H9 (cell line): ENCODE data around the gene METTL1. TPM values are rescaled to one million over a fixed set of nuclear protein-coding genes. Genes with fewer than 3 reads are reported as not detected.
A peak's percentile ranks its signal among the peaks of the same experiment; 100 is the strongest.

Source experiments
- DNase-seq: peaks from one replicate; pipeline ENCODE4 v3.0.0-alpha.2; 2017
- H2AFZ ChIP-seq: one replicate; pipeline ENCODE4 v1.6.1; 2013; ENCODE audit warnings: mild to moderate bottlenecking, low read length, control low read depth, moderate library complexity
- H2AK5ac ChIP-seq: 2 replicates; pipeline ENCODE4 v1.6.1; 2013; ENCODE audit warnings: low read length, control low read depth, mixed read lengths; ENCODE audit not compliant: insufficient read length
- H2BK120ac ChIP-seq: one replicate; pipeline ENCODE4 v1.6.1; 2013; ENCODE audit warnings: low read depth, mild to moderate bottlenecking, low read length, control low read depth, inconsistent platforms; ENCODE audit not compliant: poor library complexity, severe bottlenecking
- H2BK12ac ChIP-seq: 2 replicates; pipeline ENCODE4 v1.6.1; 2013; ENCODE audit warnings: low read length, control low read depth, mixed read lengths, low read depth; ENCODE audit not compliant: insufficient read length
- H2BK15ac ChIP-seq: 2 replicates; pipeline ENCODE4 v1.6.1; 2013; ENCODE audit warnings: low read depth, low read length, control low read depth
- H2BK20ac ChIP-seq: one replicate; pipeline ENCODE4 v1.6.1; 2013; ENCODE audit warnings: low read depth, mild to moderate bottlenecking, low read length, control low read depth, inconsistent platforms; ENCODE audit not compliant: poor library complexity, severe bottlenecking
- H2BK5ac ChIP-seq: 2 replicates; pipeline ENCODE4 v1.6.1; 2013; ENCODE audit warnings: low read length, control low read depth, mixed read lengths; ENCODE audit not compliant: insufficient read length
- H3K14ac ChIP-seq: 2 replicates; pipeline ENCODE4 v1.6.1; 2013; ENCODE audit warnings: low read length, control low read depth; ENCODE audit not compliant: insufficient read depth
- H3K18ac ChIP-seq: 2 replicates; pipeline ENCODE4 v1.6.1; 2013; ENCODE audit warnings: low read depth, mild to moderate bottlenecking, mixed read lengths, low read length, control low read depth; ENCODE audit not compliant: insufficient read length
- H3K23ac ChIP-seq: 2 replicates; pipeline ENCODE4 v1.6.1; 2013; ENCODE audit warnings: low read length, control low read depth, mixed read lengths, low read depth; ENCODE audit not compliant: insufficient read length
- H3K23me2 ChIP-seq: 2 replicates; pipeline ENCODE4 v1.6.1; 2013; ENCODE audit warnings: low read depth, mild to moderate bottlenecking, mixed read lengths, low read length, control low read depth; ENCODE audit not compliant: insufficient read length, poor library complexity, severe bottlenecking
- H3K27ac ChIP-seq: 2 replicates; pipeline ENCODE4 v1.5.1; 2013; ENCODE audit warnings: low read length, control low read depth, mixed read lengths, low read depth; ENCODE audit not compliant: insufficient read length
- H3K27me3 ChIP-seq: 2 replicates; pipeline ENCODE4 v1.6.1; 2013; ENCODE audit warnings: low read length, control low read depth, inconsistent platforms; ENCODE audit not compliant: insufficient read depth
- H3K4ac ChIP-seq: 2 replicates; pipeline ENCODE4 v1.6.1; 2013; ENCODE audit warnings: low read depth, mild to moderate bottlenecking, control low read depth, inconsistent platforms, low read length, moderate library complexity
- H3K4me1 ChIP-seq: 2 replicates; pipeline ENCODE4 v1.6.1; 2013; ENCODE audit warnings: low read length, control low read depth, inconsistent platforms; ENCODE audit not compliant: insufficient read depth
- H3K4me2 ChIP-seq: 2 replicates; pipeline ENCODE4 v1.6.1; 2013; ENCODE audit warnings: low read length, control low read depth, mixed read lengths; ENCODE audit not compliant: insufficient read length, insufficient read depth
- H3K56ac ChIP-seq: 2 replicates; pipeline ENCODE4 v1.6.1; 2013; ENCODE audit warnings: low read depth, mild to moderate bottlenecking, mixed read lengths, low read length, control low read depth; ENCODE audit not compliant: insufficient read length
- H3K79me1 ChIP-seq: 2 replicates; pipeline ENCODE4 v1.6.1; 2013; ENCODE audit warnings: low read depth, mild to moderate bottlenecking, moderate library complexity, low read length, control low read depth, inconsistent platforms; ENCODE audit not compliant: insufficient read depth, poor library complexity, severe bottlenecking
- H3K79me2 ChIP-seq: 2 replicates; pipeline ENCODE4 v1.6.1; 2013; ENCODE audit warnings: low read length, control low read depth, inconsistent platforms; ENCODE audit not compliant: insufficient read depth
- H3K9ac ChIP-seq: 2 replicates; pipeline ENCODE4 v1.6.1; 2013; ENCODE audit warnings: low read length, control low read depth, mixed read lengths; ENCODE audit not compliant: insufficient read length; ENCODE audit errors: extremely low read depth
- H3K9me3 ChIP-seq: one replicate; pipeline ENCODE4 v1.6.1; 2013; ENCODE audit warnings: low read depth, low read length, inconsistent platforms; ENCODE audit not compliant: control insufficient read depth
- H3T11ph ChIP-seq: one replicate; pipeline ENCODE4 v1.6.1; 2013; ENCODE audit warnings: mild to moderate bottlenecking, low read length, control low read depth, inconsistent platforms
- H4K20me1 ChIP-seq: one replicate; pipeline ENCODE4 v1.6.1; 2013; ENCODE audit not compliant: control insufficient read depth, insufficient read length, insufficient read depth
- H4K5ac ChIP-seq: 2 replicates; pipeline ENCODE4 v1.6.1; 2013; ENCODE audit warnings: low read depth, mild to moderate bottlenecking, mixed read lengths, low read length, control low read depth; ENCODE audit not compliant: insufficient read length
- H4K8ac ChIP-seq: replicated peaks from 2 replicates; pipeline ENCODE4 v1.6.1; 2013; ENCODE audit warnings: low read length, control low read depth, mixed read lengths, low read depth; ENCODE audit not compliant: insufficient read length
- H4K91ac ChIP-seq: 2 replicates; pipeline ENCODE4 v1.6.1; 2013; ENCODE audit warnings: low read depth, mild to moderate bottlenecking, moderate library complexity, mixed read lengths, low read length, control low read depth; ENCODE audit not compliant: insufficient read length
- H3K27ac Mint-ChIP-seq, 3 experiments: 2 replicates in 2 of 3; 3 replicates in 1 of 3; pipeline ENCODE4 v1.8.0; 2020 to 2021; ENCODE audit warnings: mixed read lengths in 3 of 3, mild to moderate bottlenecking in 1 of 3, moderate library complexity in 1 of 3
- H3K27me3 Mint-ChIP-seq: 2 replicates; pipeline ENCODE4 v1.8.0; 2021; ENCODE audit warnings: low read depth, mild to moderate bottlenecking, moderate library complexity, mixed read lengths
- H3K36me3 Mint-ChIP-seq, 3 experiments: 2 replicates in 2 of 3; 3 replicates in 1 of 3; pipeline ENCODE4 v1.8.0; 2020 to 2021; ENCODE audit warnings: low read depth in 3 of 3, mixed read lengths in 3 of 3; ENCODE audit not compliant: insufficient read depth in 1 of 3
- H3K4me1 Mint-ChIP-seq, 2 experiments: 2 replicates each; pipeline ENCODE4 v1.8.0; 2020; ENCODE audit warnings: mixed read lengths in 2 of 2
- H3K4me3 Mint-ChIP-seq, 2 experiments: 2 replicates in 1 of 2; 3 replicates in 1 of 2; pipeline ENCODE4 v1.8.0; 2020 to 2021; ENCODE audit warnings: mild to moderate bottlenecking in 2 of 2, mixed read lengths in 2 of 2, moderate library complexity in 1 of 2
- H3K9me3 Mint-ChIP-seq, 2 experiments: 2 replicates in 1 of 2; 3 replicates in 1 of 2; pipeline ENCODE4 v1.8.0; 2020; ENCODE audit warnings: mild to moderate bottlenecking in 2 of 2, mixed read lengths in 2 of 2, moderate library complexity in 1 of 2
- CTCF ChIP-seq: fragments of 200-600 bp; sonication (generic); conservative IDR thresholded peaks from 3 replicates; pipeline ENCODE4 v1.8.0; 2021; ENCODE audit warnings: antibody characterized with exemption, mild to moderate bottlenecking
- WGBS: extraction: QIAGEN DNeasy Blood & Tissue Kit; methylation state at CpG from one replicate; pipeline ENCODE4 v1.1.7; 2013; ENCODE audit warnings: missing lambda C conversion rate, low lambda C conversion rate, mixed read lengths; ENCODE audit not compliant: insufficient read length; ENCODE audit errors: extremely low coverage; 5-methylcytosine and 5-hydroxymethylcytosine counted together
- total RNA-seq: library from RNA; stranded (reverse); gene quantifications from 2 replicates; pipeline ENCODE4 v1.2.1, GENCODE V29; 2021

METTL1 gene
- total RNA-seq, 1 experiment from 2014 or later, result 58.4 TPM

GRCh38 chr12:57726884-57727757 is 44.8 kb downstream of the METTL1 start:
- H3K27me3 Mint-ChIP-seq, result peaks cover 88% of the 10 kb centered on the region
- no peak overlapping the region for H2AFZ ChIP-seq

More at GRCh38 chr12:57726884-57727757, 44.8 kb downstream of the METTL1 start:
- Histone ChIP-seq H4K20me1 (no peaks in the 10 kb centered on the region), H3K23me2 (peaks cover 14% of the 10 kb centered on the region), H3K9me3 (no peaks in the 10 kb centered on the region), H3K18ac (no peak overlapping the region), H3K9ac (no peak overlapping the region), H3K4me1 (no peaks in the 10 kb centered on the region; the same call in 1 of the 2 replicates), H4K5ac (no peak overlapping the region), H2AK5ac (no peak overlapping the region), H3T11ph (no peak overlapping the region), H2BK120ac (no peak overlapping the region), H3K27ac (no peak overlapping the region), H3K79me1 (no peaks in the 10 kb centered on the region), H2BK15ac (no peak overlapping the region), H4K8ac (no peak overlapping the region), H3K27me3 (peaks cover 20% of the 10 kb centered on the region; the same call in 1 of the 2 replicates), H3K23ac (no peak overlapping the region), H4K91ac (no peak overlapping the region), H3K4me2 (peak overlapping the region; percentile 96), H3K56ac (no peak overlapping the region), H3K4ac (no peak overlapping the region), H2BK5ac (no peak overlapping the region), H2BK12ac (no peak overlapping the region), H3K79me2 (no peaks in the 10 kb centered on the region), H2BK20ac (no peak overlapping the region), H3K14ac (no peak overlapping the region)
- H3K9me3 Mint-ChIP-seq, result no peaks in the 10 kb centered on the region; a peak in 1 of 5 replicates
- H3K4me3 Mint-ChIP-seq, result peak overlapping the region; percentile 73 to 78
- WGBS, result no CpG with 5 or more reads among the region's 76 CpGs
- peak; percentile 57 for DNase-seq
- TF ChIP-seq CTCF, result no peak
- peaks cover 12 to 17% of the 10 kb centered on the region in 2 experiments for H3K4me1 Mint-ChIP-seq
- peaks cover 0 to 2% (median under 1%) of the 10 kb centered on the region in 3 experiments; a peak in 2 of 7 replicates for H3K36me3 Mint-ChIP-seq
- H3K27ac Mint-ChIP-seq, result no peak overlapping the region
